ENCODE results near the gene IL17RB.

Gene IL17RB

DNA sequence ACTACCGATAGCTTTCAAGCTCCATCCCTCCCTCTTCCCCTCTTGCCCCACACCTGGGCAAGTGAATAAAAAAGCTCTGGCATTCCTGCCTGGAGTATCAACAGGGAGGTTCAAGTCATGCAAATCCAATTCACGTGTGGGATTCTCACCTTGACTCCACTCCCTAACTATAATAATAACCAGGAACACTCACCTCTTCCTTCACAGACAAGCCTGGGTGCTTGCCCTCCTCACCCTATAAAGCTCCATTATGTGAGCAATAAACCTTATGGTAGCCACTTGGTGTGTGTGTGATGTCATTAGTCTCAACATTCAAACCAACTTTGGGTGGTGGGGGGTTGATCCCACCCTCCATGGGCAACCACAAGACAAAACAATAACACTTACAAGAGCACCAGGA lies 16.8 kb upstream of the IL17RB start:
- H3K9ac ChIP-seq (ENCODE audit: low read depth in 1 of 2, low read length in 2 of 2), result no peak overlapping the region
- H3K36me3 ChIP-seq (ENCODE audit: control insufficient read depth in 2 of 2, insufficient read depth in 2 of 2, low read length in 2 of 2), result no peaks in the 10 kb centered on the region
- H3K27ac ChIP-seq (ENCODE audit: low read depth in 2 of 2, low read length in 2 of 2), result no peak overlapping the region
- no peak overlapping the region for H3K4me3 ChIP-seq (ENCODE audit: low read length in 2 of 2)
- H3K4me1 ChIP-seq (ENCODE audit: control insufficient read depth in 2 of 2, insufficient read depth in 2 of 2, low read length in 2 of 2), result peaks cover 5 to 9% of the 10 kb centered on the region in 2 donors
- no peaks in the 10 kb centered on the region for H3K9me3 ChIP-seq (ENCODE audit: control insufficient read depth in 2 of 2, low read length in 2 of 2)
- no peaks in the 10 kb centered on the region for H3K27me3 ChIP-seq (ENCODE audit: control insufficient read depth in 2 of 2, insufficient read depth in 2 of 2, low read length in 2 of 2)

GRCh38 chr3:53830944-53831343 lies 15.4 kb upstream of the IL17RB start:
- peaks cover 5 to 9% of the 10 kb centered on the region in 2 donors for H3K4me1 ChIP-seq (ENCODE audit: control insufficient read depth in 2 of 2, insufficient read depth in 2 of 2, low read length in 2 of 2)
- no peak overlapping the region for H3K4me3 ChIP-seq (ENCODE audit: low read length in 2 of 2)
- no peaks in the 10 kb centered on the region for H3K9me3 ChIP-seq (ENCODE audit: control insufficient read depth in 2 of 2, low read length in 2 of 2)
- H3K27ac ChIP-seq (ENCODE audit: low read depth in 2 of 2, low read length in 2 of 2), result no peak overlapping the region
- H3K9ac ChIP-seq (ENCODE audit: low read depth in 1 of 2, low read length in 2 of 2), result no peak overlapping the region
- H3K27me3 ChIP-seq (ENCODE audit: control insufficient read depth in 2 of 2, insufficient read depth in 2 of 2, low read length in 2 of 2), result no peaks in the 10 kb centered on the region
- no peaks in the 10 kb centered on the region for H3K36me3 ChIP-seq (ENCODE audit: control insufficient read depth in 2 of 2, insufficient read depth in 2 of 2, low read length in 2 of 2)

DNA sequence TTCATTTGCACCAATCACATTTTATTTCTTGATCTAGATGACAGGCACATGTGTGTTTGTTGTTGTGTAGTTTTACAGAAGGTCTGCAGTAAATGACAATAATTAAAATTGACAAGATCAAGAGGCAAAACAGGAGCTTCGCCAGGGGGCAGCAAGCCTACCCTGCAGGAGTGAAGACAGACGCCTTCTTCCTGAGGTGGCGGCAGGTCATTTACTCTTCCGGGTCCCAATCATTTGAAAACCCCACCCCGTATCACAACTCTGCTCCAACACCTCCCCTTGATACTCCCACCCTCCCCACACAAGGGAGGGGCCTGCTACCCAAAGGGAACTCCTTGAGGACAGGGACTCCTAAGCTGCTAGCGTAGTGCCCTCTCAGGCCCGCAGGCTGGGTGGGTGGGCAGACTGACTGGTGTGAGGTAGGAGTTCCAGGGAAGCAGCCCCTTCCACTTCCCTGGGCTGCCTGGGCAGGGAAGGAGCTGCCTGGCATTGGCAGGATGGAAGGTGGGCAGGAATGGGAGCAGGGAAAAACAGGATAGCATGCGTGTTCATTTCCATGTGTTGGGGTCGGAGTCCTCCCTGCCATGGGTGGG lies 13.2 kb upstream of the IL17RB start:
- H3K27ac ChIP-seq (ENCODE audit: low read depth in 2 of 2, low read length in 2 of 2), result no peak overlapping the region
- no peak overlapping the region for H3K4me3 ChIP-seq (ENCODE audit: low read length in 2 of 2)
- H3K27me3 ChIP-seq (ENCODE audit: control insufficient read depth in 2 of 2, insufficient read depth in 2 of 2, low read length in 2 of 2), result no peaks in the 10 kb centered on the region
- H3K36me3 ChIP-seq (ENCODE audit: control insufficient read depth in 2 of 2, insufficient read depth in 2 of 2, low read length in 2 of 2), result peaks cover 0 to 2% of the 10 kb centered on the region in 2 donors
- H3K9ac ChIP-seq (ENCODE audit: low read depth in 1 of 2, low read length in 2 of 2), result no peak overlapping the region
- peaks cover 5 to 9% of the 10 kb centered on the region in 2 donors for H3K4me1 ChIP-seq (ENCODE audit: control insufficient read depth in 2 of 2, insufficient read depth in 2 of 2, low read length in 2 of 2)
- no peaks in the 10 kb centered on the region for H3K9me3 ChIP-seq (ENCODE audit: control insufficient read depth in 2 of 2, low read length in 2 of 2)

- H3K27me3 ChIP-seq (ENCODE audit: control insufficient read depth in 2 of 2, insufficient read depth in 2 of 2, low read length in 2 of 2), result no peaks in the 10 kb centered on the region
- no peak overlapping the region for H3K4me3 ChIP-seq (ENCODE audit: low read length in 2 of 2)
- no peaks in the 10 kb centered on the region for H3K9me3 ChIP-seq (ENCODE audit: control insufficient read depth in 2 of 2, low read length in 2 of 2)
- H3K4me1 ChIP-seq (ENCODE audit: control insufficient read depth in 2 of 2, insufficient read depth in 2 of 2, low read length in 2 of 2), result peaks cover 5 to 9% of the 10 kb centered on the region in 2 donors
- no peak overlapping the region for H3K9ac ChIP-seq (ENCODE audit: low read depth in 1 of 2, low read length in 2 of 2)
- H3K36me3 ChIP-seq (ENCODE audit: control insufficient read depth in 2 of 2, insufficient read depth in 2 of 2, low read length in 2 of 2), result peaks cover 0 to 2% of the 10 kb centered on the region in 2 donors
- H3K27ac ChIP-seq (ENCODE audit: low read depth in 2 of 2, low read length in 2 of 2), result no peak overlapping the region
These were observed 12.7 kb upstream of the IL17RB start for GRCh38 chr3:53833700-53834099.

GRCh38 chr3:53834429-53835095 lies 11.8 kb upstream of the IL17RB start:
- Histone ChIP-seq H3K4me1 (ENCODE audit: control insufficient read depth in 2 of 2, insufficient read depth in 2 of 2, low read length in 2 of 2) (peaks cover 0 to 2% of the 10 kb centered on the region in 2 donors), H3K27ac (ENCODE audit: low read depth in 2 of 2, low read length in 2 of 2) (no peak overlapping the region), H3K9ac (ENCODE audit: low read depth in 1 of 2, low read length in 2 of 2) (no peak overlapping the region), H3K36me3 (ENCODE audit: control insufficient read depth in 2 of 2, insufficient read depth in 2 of 2, low read length in 2 of 2) (peaks cover 0 to 8% of the 10 kb centered on the region in 2 donors), H3K9me3 (ENCODE audit: control insufficient read depth in 2 of 2, low read length in 2 of 2) (no peaks in the 10 kb centered on the region), H3K4me3 (ENCODE audit: low read length in 2 of 2) (no peak overlapping the region), H3K27me3 (ENCODE audit: control insufficient read depth in 2 of 2, insufficient read depth in 2 of 2, low read length in 2 of 2) (no peaks in the 10 kb centered on the region)

- Histone ChIP-seq H3K27ac (ENCODE audit: low read depth in 2 of 2, low read length in 2 of 2) (no peak overlapping the region), H3K4me1 (ENCODE audit: control insufficient read depth in 2 of 2, insufficient read depth in 2 of 2, low read length in 2 of 2) (no peaks in the 10 kb centered on the region), H3K36me3 (ENCODE audit: control insufficient read depth in 2 of 2, insufficient read depth in 2 of 2, low read length in 2 of 2) (peaks cover 0 to 10% of the 10 kb centered on the region in 2 donors), H3K4me3 (ENCODE audit: low read length in 2 of 2) (no peak overlapping the region), H3K27me3 (ENCODE audit: control insufficient read depth in 2 of 2, insufficient read depth in 2 of 2, low read length in 2 of 2) (no peaks in the 10 kb centered on the region), H3K9ac (ENCODE audit: low read depth in 1 of 2, low read length in 2 of 2) (no peak overlapping the region), H3K9me3 (ENCODE audit: control insufficient read depth in 2 of 2, low read length in 2 of 2) (no peaks in the 10 kb centered on the region)
These were observed 11.1 kb upstream of the IL17RB start for GRCh38 chr3:53835257-53835656.

- H3K9ac ChIP-seq (ENCODE audit: low read depth in 1 of 2, low read length in 2 of 2), result no peak overlapping the region
- H3K9me3 ChIP-seq (ENCODE audit: control insufficient read depth in 2 of 2, low read length in 2 of 2), result no peaks in the 10 kb centered on the region
- H3K27ac ChIP-seq (ENCODE audit: low read depth in 2 of 2, low read length in 2 of 2), result no peak overlapping the region
- H3K36me3 ChIP-seq (ENCODE audit: control insufficient read depth in 2 of 2, insufficient read depth in 2 of 2, low read length in 2 of 2), result peaks cover 0 to 10% of the 10 kb centered on the region in 2 donors
- H3K27me3 ChIP-seq (ENCODE audit: control insufficient read depth in 2 of 2, insufficient read depth in 2 of 2, low read length in 2 of 2), result no peaks in the 10 kb centered on the region
- peaks cover 0 to 2% of the 10 kb centered on the region in 2 donors for H3K4me1 ChIP-seq (ENCODE audit: control insufficient read depth in 2 of 2, insufficient read depth in 2 of 2, low read length in 2 of 2)
- H3K4me3 ChIP-seq (ENCODE audit: low read length in 2 of 2), result no peak overlapping the region
These were observed 10.1 kb upstream of the IL17RB start for GRCh38 chr3:53836084-53836872.

- no peak overlapping the region for H3K4me3 ChIP-seq (ENCODE audit: low read length in 2 of 2)
- H3K9me3 ChIP-seq (ENCODE audit: control insufficient read depth in 2 of 2, low read length in 2 of 2), result no peaks in the 10 kb centered on the region
- H3K27me3 ChIP-seq (ENCODE audit: control insufficient read depth in 2 of 2, insufficient read depth in 2 of 2, low read length in 2 of 2), result no peaks in the 10 kb centered on the region
- H3K27ac ChIP-seq (ENCODE audit: low read depth in 2 of 2, low read length in 2 of 2), result no peak overlapping the region
- peaks cover 0 to 10% of the 10 kb centered on the region in 2 donors for H3K36me3 ChIP-seq (ENCODE audit: control insufficient read depth in 2 of 2, insufficient read depth in 2 of 2, low read length in 2 of 2)
- no peak overlapping the region for H3K9ac ChIP-seq (ENCODE audit: low read depth in 1 of 2, low read length in 2 of 2)
- H3K4me1 ChIP-seq (ENCODE audit: control insufficient read depth in 2 of 2, insufficient read depth in 2 of 2, low read length in 2 of 2), result peaks cover under 1 to 8% of the 10 kb centered on the region in 2 donors
These were observed 9.0 kb upstream of the IL17RB start for GRCh38 chr3:53837331-53837730.

DNA sequence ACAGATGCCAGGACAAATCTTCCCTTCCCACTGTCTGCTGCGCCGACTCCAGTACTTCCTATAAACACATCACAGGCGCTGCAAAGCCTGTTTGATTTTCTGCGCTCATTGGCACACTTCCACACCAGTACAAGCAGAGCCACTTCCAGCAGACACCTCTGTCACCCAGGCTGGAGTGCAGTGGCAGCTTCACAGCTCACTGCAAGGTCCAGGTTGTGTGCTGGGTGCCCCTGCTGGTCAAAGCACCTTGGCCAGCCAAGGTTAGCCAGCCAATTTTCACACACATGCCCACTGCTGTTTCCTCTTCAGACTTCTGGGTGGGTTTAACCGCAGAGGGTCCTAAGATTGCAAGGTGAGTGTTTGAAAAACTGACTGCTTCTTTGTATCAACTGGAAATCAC lies 5.1 kb upstream of the IL17RB start:
- no peaks in the 10 kb centered on the region for H3K27me3 ChIP-seq (ENCODE audit: control insufficient read depth in 2 of 2, insufficient read depth in 2 of 2, low read length in 2 of 2)
- H3K27ac ChIP-seq (ENCODE audit: low read depth in 2 of 2, low read length in 2 of 2), result peak overlapping the region; percentile 34 to 68
- peak overlapping the region in 1 of 2 donors; percentile 34 for H3K9ac ChIP-seq (ENCODE audit: low read depth in 1 of 2, low read length in 2 of 2)
- peaks cover 25 to 37% of the 10 kb centered on the region in 2 donors for H3K4me1 ChIP-seq (ENCODE audit: control insufficient read depth in 2 of 2, insufficient read depth in 2 of 2, low read length in 2 of 2)
- no peak overlapping the region for H3K4me3 ChIP-seq (ENCODE audit: low read length in 2 of 2)
- no peaks in the 10 kb centered on the region for H3K9me3 ChIP-seq (ENCODE audit: control insufficient read depth in 2 of 2, low read length in 2 of 2)
- peaks cover 0 to 10% of the 10 kb centered on the region in 2 donors for H3K36me3 ChIP-seq (ENCODE audit: control insufficient read depth in 2 of 2, insufficient read depth in 2 of 2, low read length in 2 of 2)

Measured in mucosa of rectum (tissue), 2 donors.